RPMI7951 (cell line): ENCODE measurements around the gene ZMYND10. TPM values are rescaled to one million over a fixed set of nuclear protein-coding genes. Genes with fewer than 3 reads are reported as not detected.
A peak's percentile ranks its signal among the peaks of the same experiment; 100 is the strongest.

ENCODE experiments used
- DNase-seq: peaks from one replicate; pipeline ENCODE4 v3.0.0-alpha.2; 2012; ENCODE audit warnings: low read depth
- total RNA-seq: library from RNA; depleted of rRNA; stranded (reverse); fragments of >200 nt; shearing (Covaris generic); gene quantifications from 2 replicates; pipeline ENCODE4 v1.2.3, GENCODE V29; 2014

ZMYND10 gene
- total RNA-seq, 1 experiment from 2014 or later, result 2.9 TPM

DNA sequence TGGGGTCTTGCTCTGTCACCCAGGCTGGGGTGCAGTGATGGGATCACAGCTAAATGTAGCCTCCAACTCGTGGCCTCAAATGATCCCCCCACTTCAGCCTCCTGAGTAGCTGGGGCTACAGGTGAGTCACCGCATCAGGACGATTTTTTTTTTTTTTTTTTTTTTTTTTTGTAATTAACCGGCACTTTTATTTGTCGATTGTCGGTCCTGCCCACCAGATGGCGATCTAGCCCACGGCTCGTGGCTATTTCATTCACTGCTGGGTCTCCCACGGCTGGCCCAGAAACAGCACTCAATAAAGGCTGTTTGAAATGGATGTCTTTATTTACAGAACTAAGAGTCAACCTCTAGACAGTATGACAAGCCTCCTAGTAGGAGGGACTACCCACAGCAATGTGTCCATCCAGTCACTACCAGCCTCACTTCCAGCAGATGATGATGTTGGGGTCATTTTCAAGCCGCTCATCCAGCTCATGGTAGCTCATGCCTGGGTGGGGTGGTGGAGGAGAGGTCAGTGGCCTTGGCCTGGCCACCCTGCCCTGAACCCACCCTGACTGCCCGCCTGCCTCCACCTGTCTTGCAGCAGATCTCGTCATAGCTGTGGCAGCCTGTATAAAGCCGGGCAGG, 1.8 kb upstream of the ZMYND10 start:
- DNase-seq, result peak; percentile 73

DNA sequence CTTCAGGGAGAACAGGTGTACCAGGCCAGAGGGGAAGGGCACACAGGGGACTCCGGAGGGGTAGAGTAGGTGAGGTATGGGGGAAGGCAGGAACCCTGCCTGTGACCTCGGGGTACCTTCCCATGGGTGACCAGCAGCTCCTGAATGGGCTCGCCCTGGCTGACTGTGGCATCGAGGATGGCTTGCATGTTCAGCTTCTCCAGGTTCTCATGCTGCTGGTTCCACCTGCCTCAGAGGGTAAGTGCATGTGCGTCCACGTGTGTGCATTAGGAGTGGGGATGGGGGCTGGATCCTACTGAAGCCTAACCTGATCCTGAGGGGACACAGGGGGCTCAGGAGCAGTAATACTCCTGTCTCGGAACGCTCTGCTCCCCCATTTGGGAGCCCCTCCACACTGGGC, 524 bp downstream of the ZMYND10 start:
- no peak for DNase-seq

GRCh38 chr3:50342813-50343633, 2.5 kb downstream of the ZMYND10 start:
- no peak for DNase-seq

DNA sequence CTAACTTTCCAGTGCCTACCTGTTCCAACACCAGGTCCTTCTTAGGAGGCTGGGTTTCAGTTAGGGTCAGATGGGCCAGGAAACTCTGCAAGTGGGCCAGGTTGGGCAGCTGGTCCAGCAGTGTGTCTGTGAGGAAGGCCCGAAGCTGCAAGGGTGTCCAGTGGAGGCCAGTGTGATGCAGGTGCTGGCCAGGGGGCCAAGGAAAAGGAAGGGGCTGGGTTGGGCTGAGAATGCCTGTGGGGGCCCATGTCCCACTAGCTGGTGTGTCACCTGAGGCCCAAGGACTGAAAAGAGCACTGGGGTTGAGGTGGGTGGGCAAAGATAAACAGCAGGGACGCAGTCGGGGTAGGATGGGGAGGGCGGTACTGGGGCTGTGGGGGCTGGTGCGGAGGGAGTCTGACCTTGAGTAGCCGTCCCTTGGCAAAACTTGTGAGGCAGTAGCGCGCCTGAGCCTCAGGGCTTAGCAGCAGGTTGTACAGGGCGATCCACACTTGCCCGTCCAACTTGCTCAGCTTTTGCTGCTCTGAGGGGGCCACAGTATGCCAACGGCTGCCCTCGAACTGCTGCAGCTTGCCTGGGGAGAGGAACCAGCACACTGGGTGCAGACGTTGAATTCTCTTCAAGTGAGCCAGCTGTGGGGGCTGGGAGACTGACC, 3.4 kb downstream of the ZMYND10 start:
- no peak for DNase-seq

- no peak for DNase-seq
Measured at GRCh38 chr3:50341537-50341936, 4.0 kb downstream of the ZMYND10 start.

DNA sequence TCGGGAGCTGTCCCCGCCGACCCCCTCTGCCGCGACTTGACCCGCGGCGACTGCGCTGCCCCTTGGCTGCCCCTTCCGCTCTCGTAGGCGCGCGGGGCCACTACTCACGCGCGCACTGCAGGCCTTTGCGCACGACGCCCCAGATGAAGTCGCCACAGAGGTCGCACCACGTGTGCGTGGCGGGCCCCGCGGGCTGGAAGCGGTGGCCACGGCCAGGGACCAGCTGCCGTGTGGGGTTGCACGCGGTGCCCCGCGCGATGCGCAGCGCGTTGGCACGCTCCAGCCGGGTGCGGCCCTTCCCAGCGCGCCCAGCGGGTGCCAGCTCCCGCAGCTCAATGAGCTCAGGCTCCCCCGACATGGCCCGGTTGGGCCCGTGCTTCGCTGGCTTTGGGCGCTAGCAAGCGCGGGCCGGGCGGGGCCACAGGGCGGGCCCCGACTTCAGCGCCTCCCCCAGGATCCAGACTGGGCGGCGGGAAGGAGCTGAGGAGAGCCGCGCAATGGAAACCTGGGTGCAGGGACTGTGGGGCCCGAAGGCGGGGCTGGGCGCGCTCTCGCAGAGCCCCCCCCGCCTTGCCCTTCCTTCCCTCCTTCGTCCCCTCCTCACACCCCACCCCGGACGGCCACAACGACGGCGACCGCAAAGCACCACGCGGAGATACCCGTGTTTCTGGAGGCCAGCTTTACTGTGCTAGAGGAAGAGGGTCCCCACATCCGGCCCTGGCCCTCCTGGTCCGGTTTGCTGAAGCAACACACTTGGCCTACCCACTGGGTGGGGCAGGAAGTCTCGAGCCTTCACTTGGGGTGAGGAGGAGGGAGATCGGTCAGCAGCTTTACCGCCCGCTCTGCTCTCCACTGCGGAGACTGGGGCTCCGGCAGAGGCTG, 4.8 kb downstream of the ZMYND10 start, which contains the start of gene RASSF1:
Gene RASSF1, minus strand, starts transcription at position 389 of the 882 bp plus-strand sequence. Its CDS starts 31 bp downstream, at position 358.
- DNase-seq, result peak; percentile 81

DNA sequence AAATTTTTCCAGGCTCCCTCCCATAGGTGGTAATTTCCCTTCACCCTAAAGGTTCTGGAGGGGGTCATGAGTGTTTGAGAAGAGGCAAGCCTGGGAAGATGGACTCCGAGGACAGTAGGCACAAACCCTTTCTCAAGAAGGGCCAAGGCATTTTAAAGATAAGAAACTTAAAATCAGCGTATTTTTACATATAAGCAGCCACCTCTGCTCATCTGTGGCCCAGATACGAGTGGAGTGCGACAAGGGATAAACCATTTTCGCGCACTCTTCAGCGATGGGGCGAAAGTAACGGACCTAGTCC, 5.4 kb downstream of the ZMYND10 start:
- no peak for DNase-seq

GRCh38 chr3:50339485-50340146, 5.9 kb downstream of the ZMYND10 start:
- peak; percentile 42 for DNase-seq

GRCh38 chr3:50338965-50339364, 6.6 kb downstream of the ZMYND10 start:
- no peak for DNase-seq

- DNase-seq, result peak; percentile 99
Measured at GRCh38 chr3:50337175-50337861, 8.2 kb downstream of the ZMYND10 start.

DNA sequence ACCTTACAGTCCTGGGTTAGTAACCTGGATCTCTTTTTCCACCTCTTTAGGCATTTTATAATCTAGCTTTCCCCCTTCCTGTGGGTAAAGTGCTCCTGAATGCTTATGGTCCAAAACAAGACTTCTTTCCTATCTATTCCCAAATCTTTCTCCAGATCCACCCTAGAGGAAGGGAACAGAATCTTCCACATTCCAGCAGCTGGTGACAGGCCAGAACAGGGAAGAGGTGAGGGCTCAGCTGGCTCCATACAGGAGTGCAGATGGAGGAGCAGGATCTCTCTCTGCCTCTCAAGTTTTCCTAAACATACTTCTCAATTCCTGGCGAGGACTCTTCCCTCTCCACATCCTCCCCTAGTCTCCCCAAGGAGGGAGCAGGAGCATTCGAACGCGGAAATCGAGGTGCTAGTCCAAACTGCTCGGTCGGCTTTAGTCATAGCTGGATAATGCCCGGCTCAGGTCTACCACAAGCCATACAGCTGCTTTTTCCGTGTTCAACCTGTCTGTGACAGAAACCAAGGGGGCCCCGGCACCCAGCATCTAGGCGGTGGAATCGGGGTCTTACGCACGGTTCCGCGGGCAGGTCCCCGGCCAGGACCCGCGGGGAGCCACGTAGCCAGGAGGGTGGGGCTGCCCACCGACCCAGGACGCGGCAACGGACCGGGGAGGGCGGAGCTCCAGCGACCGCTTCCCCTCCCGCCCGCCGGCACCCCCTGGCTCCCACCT, 8.9 kb downstream of the ZMYND10 start:
- peak; percentile 38 for DNase-seq

GRCh38 chr3:50334339-50335075, 11.0 kb downstream of the ZMYND10 start:
- no peak for DNase-seq

DNA sequence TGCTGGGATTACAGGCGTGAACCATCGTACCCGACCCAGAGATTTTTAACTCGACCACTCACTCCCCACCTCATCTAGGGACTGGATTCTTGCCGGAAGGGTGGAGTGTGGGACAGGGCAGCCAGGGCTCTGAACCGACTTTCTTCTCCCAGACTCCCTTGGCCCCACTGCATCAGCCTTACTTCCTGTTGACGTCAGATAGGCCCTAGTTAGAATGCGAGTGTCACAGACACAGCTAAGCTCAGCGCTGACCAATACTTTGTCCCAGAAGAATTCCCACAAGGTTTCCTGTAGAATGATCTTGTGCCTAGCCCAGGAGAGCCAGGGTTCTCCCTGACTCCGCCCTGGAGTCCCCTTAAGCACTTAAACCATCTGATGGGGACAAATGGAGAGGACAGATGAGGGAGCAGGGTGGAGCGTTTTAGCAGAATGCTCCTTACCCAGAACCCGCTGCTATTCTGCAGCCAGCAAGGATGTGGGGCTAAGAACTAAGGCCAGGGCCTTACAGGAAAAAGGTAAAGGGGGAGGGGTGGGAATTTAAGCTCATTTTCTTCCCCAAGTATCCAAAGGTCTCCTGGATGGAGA, 11.7 kb downstream of the ZMYND10 start:
- DNase-seq, result peak; percentile 28

- no peak for DNase-seq
Measured at GRCh38 chr3:50331364-50331907, 14.1 kb downstream of the ZMYND10 start.

GRCh38 chr3:50330330-50330729, 15.2 kb downstream of the ZMYND10 start:
- DNase-seq, result no peak

- DNase-seq, result peak; percentile 96
Measured at GRCh38 chr3:50327943-50328691, 17.4 kb downstream of the ZMYND10 start, which contains the start of gene TUSC2. TSS of gene TUSC2 (minus strand) at chr3:50328223. CDS start at chr3:50328099, 124 bp downstream.

DNA sequence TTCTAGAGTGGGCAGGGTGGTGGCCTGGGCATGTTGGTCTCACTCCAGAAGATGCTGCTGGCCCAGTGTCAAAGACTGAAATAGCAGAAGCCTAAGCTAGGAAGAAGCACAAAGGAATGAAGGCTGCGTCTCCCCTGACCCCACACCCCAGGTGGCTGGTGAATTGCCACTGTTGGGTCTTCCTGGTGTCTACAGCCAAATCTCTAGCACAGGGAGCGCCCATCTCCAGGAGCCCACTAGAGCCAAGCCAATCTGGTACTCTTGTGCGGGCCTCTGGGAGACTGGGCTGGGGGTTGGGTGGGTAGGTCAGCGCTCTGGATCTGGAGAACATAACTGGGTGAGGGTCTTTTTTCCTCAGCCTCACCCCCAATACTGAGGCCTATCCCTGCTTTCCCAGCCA, 18.4 kb downstream of the ZMYND10 start:
- DNase-seq, result no peak

- DNase-seq, result no peak
Measured at GRCh38 chr3:50326182-50326541, 19.4 kb downstream of the ZMYND10 start.
